ENCODE data around the gene TIAM2.

GRCh38 chr6:155219299-155219698 is 224.2 kb downstream of the TIAM2 start:
- TF ChIP-seq CTCF (IDR thresholded peaks at IDR 0.05), result no peak
- no peak for TF ChIP-seq POLR2A (IDR thresholded peaks at IDR 0.05; ENCODE audit: low read depth)
- TF ChIP-seq EP300 (IDR thresholded peaks at IDR 0.05), result no peak
- TF ChIP-seq POLR2AphosphoS5 (IDR thresholded peaks at IDR 0.05), result no peak

Data from esophagus muscularis mucosa (tissue), 4 donors.